Measurements from ENCODE around the gene CENPF.
"Not testable (repeated sequence)": the region's sequence is repeated elsewhere in the genome, so short reads cannot be mapped to it uniquely, and the experiment has no call there.

CENPF gene

GRCh38 chr1:214608817-214609216 lies 5.8 kb downstream of the CENPF start:
- not testable (repeated sequence) for H2BK5ac ChIP-seq (ENCODE audit: low read length); H3K9ac ChIP-seq (ENCODE audit: low read depth, low read length, poor library complexity); H3K4me3 ChIP-seq (ENCODE audit: low read length in 2 of 2); H3K27me3 ChIP-seq (ENCODE audit: control insufficient read depth in 3 of 3, insufficient read depth in 3 of 3, low read depth in 1 of 3, low read length in 3 of 3); H2BK15ac ChIP-seq (ENCODE audit: low read length); H2AK5ac ChIP-seq (ENCODE audit: low read depth, low read length); H3K23ac ChIP-seq (ENCODE audit: low read depth, low read length, poor library complexity); H3K18ac ChIP-seq (ENCODE audit: low read length); H3K27ac ChIP-seq (replicated peaks; ENCODE audit: low read length); H2BK120ac ChIP-seq (ENCODE audit: low read depth, low read length); H3K4me1 ChIP-seq (ENCODE audit: control insufficient read depth in 2 of 2, insufficient read depth in 1 of 2, low read depth in 1 of 2, low read length in 2 of 2); H3K4ac ChIP-seq (ENCODE audit: low read length); H2BK12ac ChIP-seq (ENCODE audit: low read length); H4K91ac ChIP-seq (ENCODE audit: low read depth, low read length, poor library complexity); H4K8ac ChIP-seq (ENCODE audit: low read depth, low read length); H3K14ac ChIP-seq (ENCODE audit: low read length); DNase-seq (ENCODE audit: low spot score); H2AFZ ChIP-seq (ENCODE audit: low read length); H3K4me2 ChIP-seq (ENCODE audit: insufficient read depth, low read length, poor library complexity, severe bottlenecking)
- Histone ChIP-seq H3K9me3 (replicated peaks in 1 of 2; ENCODE audit: control insufficient read depth in 2 of 2, insufficient read depth in 1 of 2, low read depth in 1 of 2, low read length in 2 of 2) (peaks cover 3 to 24% of the 10 kb centered on the region in 2 donors), H3K36me3 (replicated peaks in 1 of 2; ENCODE audit: control insufficient read depth in 2 of 2, insufficient read depth in 2 of 2, low read length in 2 of 2) (peaks cover 10 to 61% of the 10 kb centered on the region in 2 donors), H3K79me1 (ENCODE audit: low read depth, low read length) (peaks cover 11% of the 10 kb centered on the region)
- no CpG with 5 or more reads among the region's 43 CpGs for WGBS, 2 donors (ENCODE audit: extremely low coverage in 2 of 2, insufficient read length in 2 of 2, insufficient replicate concordance in 1 of 2)

- H2BK15ac ChIP-seq (ENCODE audit: low read length), result no peak overlapping the region
- H4K91ac ChIP-seq (ENCODE audit: low read depth, low read length, poor library complexity), result no peak overlapping the region
- no peaks in the 10 kb centered on the region for H3K27me3 ChIP-seq (ENCODE audit: control insufficient read depth in 3 of 3, insufficient read depth in 3 of 3, low read depth in 1 of 3, low read length in 3 of 3)
- no peak overlapping the region for H3K4ac ChIP-seq (ENCODE audit: low read length)
- no CpG with 5 or more reads among the region's 1 CpG for WGBS, 2 donors (ENCODE audit: extremely low coverage in 2 of 2, insufficient read length in 2 of 2, insufficient replicate concordance in 1 of 2)
- peaks cover 3 to 25% of the 10 kb centered on the region in 2 donors for H3K9me3 ChIP-seq (replicated peaks in 1 of 2; ENCODE audit: control insufficient read depth in 2 of 2, insufficient read depth in 1 of 2, low read depth in 1 of 2, low read length in 2 of 2)
- no peak overlapping the region for H3K4me2 ChIP-seq (ENCODE audit: insufficient read depth, low read length, poor library complexity, severe bottlenecking)
- no peak overlapping the region for H2BK120ac ChIP-seq (ENCODE audit: low read depth, low read length)
- no peak overlapping the region for H2BK12ac ChIP-seq (ENCODE audit: low read length)
- H3K23ac ChIP-seq (ENCODE audit: low read depth, low read length, poor library complexity), result no peak overlapping the region
- H4K8ac ChIP-seq (ENCODE audit: low read depth, low read length), result no peak overlapping the region
- H3K4me3 ChIP-seq (ENCODE audit: low read length in 2 of 2), result no peak overlapping the region
- H3K79me1 ChIP-seq (ENCODE audit: low read depth, low read length), result peaks cover 11% of the 10 kb centered on the region
- no peak overlapping the region for H3K27ac ChIP-seq (replicated peaks; ENCODE audit: low read length)
- no peaks in the 10 kb centered on the region for H3K4me1 ChIP-seq (ENCODE audit: control insufficient read depth in 2 of 2, insufficient read depth in 1 of 2, low read depth in 1 of 2, low read length in 2 of 2)
- no peak overlapping the region for H2AFZ ChIP-seq (ENCODE audit: low read length)
- no peak for DNase-seq (ENCODE audit: low spot score)
- no peak overlapping the region for H3K14ac ChIP-seq (ENCODE audit: low read length)
- H3K36me3 ChIP-seq (replicated peaks in 1 of 2; ENCODE audit: control insufficient read depth in 2 of 2, insufficient read depth in 2 of 2, low read length in 2 of 2), result peaks cover 11 to 69% of the 10 kb centered on the region in 2 donors
- H2BK5ac ChIP-seq (ENCODE audit: low read length), result no peak overlapping the region
- H3K9ac ChIP-seq (ENCODE audit: low read depth, low read length, poor library complexity), result no peak overlapping the region
- no peak overlapping the region for H3K18ac ChIP-seq (ENCODE audit: low read length)
- no peak overlapping the region for H2AK5ac ChIP-seq (ENCODE audit: low read depth, low read length)
Measured at GRCh38 chr1:214609692-214610091, 6.7 kb downstream of the CENPF start.

DNA sequence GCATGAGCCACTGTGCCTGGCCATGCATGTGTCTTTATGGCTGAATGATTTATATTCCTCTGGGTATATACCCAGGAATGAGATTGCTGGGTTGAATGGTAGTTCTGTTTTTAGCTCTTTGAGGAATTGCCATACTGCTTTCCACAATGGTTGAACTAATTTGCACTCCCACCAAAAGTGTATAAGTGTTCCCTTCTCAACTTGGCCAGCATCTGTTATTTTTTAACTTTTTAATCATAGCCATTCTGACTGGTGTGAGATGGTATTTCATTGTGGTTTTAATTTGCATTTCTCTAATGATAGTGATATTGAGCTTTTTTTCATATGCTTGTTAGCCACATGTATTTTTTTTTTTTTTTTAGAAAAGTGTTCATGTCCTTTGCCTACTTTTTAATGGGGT lies 7.1 kb downstream of the CENPF start:
- not testable (repeated sequence) for H4K8ac ChIP-seq (ENCODE audit: low read depth, low read length); H3K4me1 ChIP-seq (ENCODE audit: control insufficient read depth in 2 of 2, insufficient read depth in 1 of 2, low read depth in 1 of 2, low read length in 2 of 2); H2AFZ ChIP-seq (ENCODE audit: low read length); H2BK12ac ChIP-seq (ENCODE audit: low read length); H3K27me3 ChIP-seq (ENCODE audit: control insufficient read depth in 3 of 3, insufficient read depth in 3 of 3, low read depth in 1 of 3, low read length in 3 of 3); H3K18ac ChIP-seq (ENCODE audit: low read length); H3K27ac ChIP-seq (replicated peaks; ENCODE audit: low read length); H3K4ac ChIP-seq (ENCODE audit: low read length); H2BK5ac ChIP-seq (ENCODE audit: low read length); H3K23ac ChIP-seq (ENCODE audit: low read depth, low read length, poor library complexity); H4K91ac ChIP-seq (ENCODE audit: low read depth, low read length, poor library complexity); H3K4me3 ChIP-seq (ENCODE audit: low read length in 2 of 2); DNase-seq (ENCODE audit: low spot score); H2AK5ac ChIP-seq (ENCODE audit: low read depth, low read length); H3K9ac ChIP-seq (ENCODE audit: low read depth, low read length, poor library complexity); H2BK15ac ChIP-seq (ENCODE audit: low read length); H3K14ac ChIP-seq (ENCODE audit: low read length); H3K4me2 ChIP-seq (ENCODE audit: insufficient read depth, low read length, poor library complexity, severe bottlenecking); H2BK120ac ChIP-seq (ENCODE audit: low read depth, low read length)
- Histone ChIP-seq H3K79me1 (ENCODE audit: low read depth, low read length) (peaks cover 11% of the 10 kb centered on the region), H3K36me3 (replicated peaks in 1 of 2; ENCODE audit: control insufficient read depth in 2 of 2, insufficient read depth in 2 of 2, low read length in 2 of 2) (peaks cover 11 to 71% of the 10 kb centered on the region in 2 donors), H3K9me3 (replicated peaks in 1 of 2; ENCODE audit: control insufficient read depth in 2 of 2, insufficient read depth in 1 of 2, low read depth in 1 of 2, low read length in 2 of 2) (peaks cover 3 to 26% of the 10 kb centered on the region in 2 donors)

GRCh38 chr1:214615109-214615508 lies 12.1 kb downstream of the CENPF start:
- Histone ChIP-seq H3K4me1 (ENCODE audit: control insufficient read depth in 2 of 2, insufficient read depth in 1 of 2, low read depth in 1 of 2, low read length in 2 of 2) (no peaks in the 10 kb centered on the region), H3K9me3 (replicated peaks in 1 of 2; ENCODE audit: control insufficient read depth in 2 of 2, insufficient read depth in 1 of 2, low read depth in 1 of 2, low read length in 2 of 2) (peaks cover 0 to 11% of the 10 kb centered on the region in 2 donors), H3K9ac (ENCODE audit: low read depth, low read length, poor library complexity) (no peak overlapping the region), H3K18ac (ENCODE audit: low read length) (no peak overlapping the region), H3K27me3 (ENCODE audit: control insufficient read depth in 3 of 3, insufficient read depth in 3 of 3, low read depth in 1 of 3, low read length in 3 of 3) (no peaks in the 10 kb centered on the region), H3K36me3 (replicated peaks in 1 of 2; ENCODE audit: control insufficient read depth in 2 of 2, insufficient read depth in 2 of 2, low read length in 2 of 2) (peaks cover 13 to 79% of the 10 kb centered on the region in 2 donors), H4K8ac (ENCODE audit: low read depth, low read length) (no peak overlapping the region), H2BK120ac (ENCODE audit: low read depth, low read length) (no peak overlapping the region), H2AK5ac (ENCODE audit: low read depth, low read length) (no peak overlapping the region), H2AFZ (ENCODE audit: low read length) (no peak overlapping the region), H3K79me1 (ENCODE audit: low read depth, low read length) (no peaks in the 10 kb centered on the region), H3K4ac (ENCODE audit: low read length) (no peak overlapping the region), H2BK15ac (ENCODE audit: low read length) (no peak overlapping the region), H3K4me2 (ENCODE audit: insufficient read depth, low read length, poor library complexity, severe bottlenecking) (no peak overlapping the region), H3K4me3 (ENCODE audit: low read length in 2 of 2) (no peak overlapping the region), H4K91ac (ENCODE audit: low read depth, low read length, poor library complexity) (no peak overlapping the region), H3K14ac (ENCODE audit: low read length) (no peak overlapping the region), H3K23ac (ENCODE audit: low read depth, low read length, poor library complexity) (no peak overlapping the region), H2BK5ac (ENCODE audit: low read length) (no peak overlapping the region), H2BK12ac (ENCODE audit: low read length) (no peak overlapping the region), H3K27ac (replicated peaks; ENCODE audit: low read length) (no peak overlapping the region)
- WGBS, 2 donors (ENCODE audit: extremely low coverage in 2 of 2, insufficient read length in 2 of 2, insufficient replicate concordance in 1 of 2), result no CpG with 5 or more reads among the region's 6 CpGs
- DNase-seq (ENCODE audit: low spot score), result no peak

Measured in neuronal stem cell (in vitro differentiated cells).